OCI-LY3 (cell line): Measurements from ENCODE around the gene CACFD1.

Experiments
- CTCF ChIP-seq: fragments of 200-600, 300-600 bp; sonication (generic); IDR thresholded peaks from 2 replicates; pipeline ENCODE4 v1.5.1; 2014; ENCODE audit warnings: antibody characterized with exemption, low read length, low read depth
- EZH2phosphoT487 ChIP-seq: fragments of 200-600 bp; shearing (Covaris generic); IDR thresholded peaks from 2 replicates; pipeline ENCODE4 v1.6.1; 2018; ENCODE audit warnings: antibody characterized with exemption, mixed run types, low read depth

- TF ChIP-seq CTCF (no peak), EZH2phosphoT487 (no peak)
Measured at GRCh38 chr9:133514460-133515239, 54.9 kb downstream of the CACFD1 start.
